Calu3 (cell line): ENCODE data around the gene SEMA6D. TPM values are rescaled to one million over a fixed set of nuclear protein-coding genes. Genes with fewer than 3 reads are reported as not detected.

ENCODE experiments used
- BruUV-seq: library from RNA; stranded (reverse); fragments of 400-500 nt; replicated peaks from 2 replicates; lab custom pipeline; 2021; lab: Mats Ljungman, UMichigan
- CTCF ChIA-PET: fragments of 300-600 bp; sonication (Branson Sonifier 250); formaldehyde crosslinking; loops from one replicate; lab custom pipeline; 2022; ENCODE audit warnings: antibody characterized with exemption; lab: Charles Lee
- DNase-seq: peaks from one replicate; pipeline ENCODE4 v3.0.0; 2022
- H3K27ac Mint-ChIP-seq: one replicate; pipeline ENCODE4 v1.8.0; 2022; ENCODE audit warnings: mixed read lengths; ENCODE audit not compliant: unreplicated experiment
- H3K27me3 Mint-ChIP-seq: one replicate; pipeline ENCODE4 v1.8.0; 2022; ENCODE audit warnings: mixed read lengths; ENCODE audit not compliant: unreplicated experiment
- H3K36me3 Mint-ChIP-seq: one replicate; pipeline ENCODE4 v1.8.0; 2022; ENCODE audit warnings: mild to moderate bottlenecking, moderate library complexity, mixed read lengths; ENCODE audit not compliant: insufficient read depth, unreplicated experiment
- H3K4me1 Mint-ChIP-seq: one replicate; pipeline ENCODE4 v1.8.0; 2022; ENCODE audit warnings: mild to moderate bottlenecking, low read depth, mixed read lengths; ENCODE audit not compliant: unreplicated experiment
- H3K4me3 Mint-ChIP-seq: one replicate; pipeline ENCODE4 v1.8.0; 2022; ENCODE audit warnings: mild to moderate bottlenecking, low read depth, moderate library complexity, mixed read lengths; ENCODE audit not compliant: unreplicated experiment
- H3K9me3 Mint-ChIP-seq: one replicate; pipeline ENCODE4 v1.8.0; 2022; ENCODE audit warnings: low read depth, mixed read lengths; ENCODE audit not compliant: unreplicated experiment
- intact Hi-C: fragments of 100-400 bp; cut with micrococcal nuclease; formaldehyde crosslinking; loops from one replicate; pipeline ENCODE4 v1.10.0; 2022; ENCODE audit not compliant: unreplicated experiment
- total RNA-seq: library from RNA; stranded (reverse); gene quantifications from 2 replicates; pipeline ENCODE4 v1.2.3, GENCODE V29; 2022
- TF ChIP-seq, protein P1 (sequence below): fragments of 200-600 bp; IDR thresholded peaks from one replicate; pipeline ENCODE4 v1.8.0; 2022; ENCODE audit warnings: antibody characterized with exemption; ENCODE audit not compliant: unreplicated experiment

The SEMA6D gene
- total RNA-seq, 1 experiment from 2014 or later, result not detected

GRCh38 chr15:47711655-47712054 lies 5.7 kb upstream of the SEMA6D start:
- BruUV-seq, result no TSS peak
- TF ChIP-seq, protein P1, sequence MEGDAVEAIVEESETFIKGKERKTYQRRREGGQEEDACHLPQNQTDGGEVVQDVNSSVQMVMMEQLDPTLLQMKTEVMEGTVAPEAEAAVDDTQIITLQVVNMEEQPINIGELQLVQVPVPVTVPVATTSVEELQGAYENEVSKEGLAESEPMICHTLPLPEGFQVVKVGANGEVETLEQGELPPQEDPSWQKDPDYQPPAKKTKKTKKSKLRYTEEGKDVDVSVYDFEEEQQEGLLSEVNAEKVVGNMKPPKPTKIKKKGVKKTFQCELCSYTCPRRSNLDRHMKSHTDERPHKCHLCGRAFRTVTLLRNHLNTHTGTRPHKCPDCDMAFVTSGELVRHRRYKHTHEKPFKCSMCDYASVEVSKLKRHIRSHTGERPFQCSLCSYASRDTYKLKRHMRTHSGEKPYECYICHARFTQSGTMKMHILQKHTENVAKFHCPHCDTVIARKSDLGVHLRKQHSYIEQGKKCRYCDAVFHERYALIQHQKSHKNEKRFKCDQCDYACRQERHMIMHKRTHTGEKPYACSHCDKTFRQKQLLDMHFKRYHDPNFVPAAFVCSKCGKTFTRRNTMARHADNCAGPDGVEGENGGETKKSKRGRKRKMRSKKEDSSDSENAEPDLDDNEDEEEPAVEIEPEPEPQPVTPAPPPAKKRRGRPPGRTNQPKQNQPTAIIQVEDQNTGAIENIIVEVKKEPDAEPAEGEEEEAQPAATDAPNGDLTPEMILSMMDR, result no peak
- Mint-ChIP-seq H3K4me3 (no peak overlapping the region), H3K9me3 (peaks cover 5% of the 10 kb centered on the region), H3K36me3 (no peaks in the 10 kb centered on the region), H3K27me3 (no peaks in the 10 kb centered on the region), H3K27ac (no peak overlapping the region), H3K4me1 (no peaks in the 10 kb centered on the region)
- intact Hi-C loops, result loop anchor here (1.0 kb wide), 1 partner anchor 277 kb away; no protein-coding TSS in a partner anchor
- DNase-seq, result no peak
- CTCF ChIA-PET, result interaction anchor here (1.5 kb wide), 1 partner anchor 276 kb away, joined by 7 read pairs; no protein-coding TSS in a partner anchor

DNA sequence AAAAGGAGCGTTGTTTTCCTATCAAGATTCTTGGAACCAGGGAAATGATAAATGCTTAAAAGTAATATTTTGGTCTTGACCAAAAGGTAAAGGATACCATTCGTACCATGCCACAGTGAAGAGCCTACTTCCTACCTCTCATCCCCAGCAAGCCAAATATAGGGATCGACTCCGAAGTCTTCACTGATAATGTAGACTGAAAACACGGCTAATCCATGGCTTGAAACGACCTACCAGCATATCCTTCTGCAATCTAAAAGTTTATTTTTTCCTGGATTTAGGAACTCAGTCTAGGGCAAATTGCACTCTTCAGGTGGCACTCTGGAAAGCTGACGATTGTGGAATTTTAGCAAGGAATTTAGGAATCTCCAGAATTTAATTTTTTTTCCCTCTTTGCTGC lies 1.9 kb upstream of the SEMA6D start:
- CTCF ChIA-PET, result no interaction called here
- Mint-ChIP-seq H3K9me3 (no peaks in the 10 kb centered on the region), H3K36me3 (no peaks in the 10 kb centered on the region), H3K27me3 (no peaks in the 10 kb centered on the region), H3K4me3 (no peak overlapping the region), H3K27ac (no peak overlapping the region), H3K4me1 (no peaks in the 10 kb centered on the region)
- TF ChIP-seq, protein P1, result no peak
- intact Hi-C loops, result no loop called here
- no peak for DNase-seq
- no TSS peak for BruUV-seq

DNA sequence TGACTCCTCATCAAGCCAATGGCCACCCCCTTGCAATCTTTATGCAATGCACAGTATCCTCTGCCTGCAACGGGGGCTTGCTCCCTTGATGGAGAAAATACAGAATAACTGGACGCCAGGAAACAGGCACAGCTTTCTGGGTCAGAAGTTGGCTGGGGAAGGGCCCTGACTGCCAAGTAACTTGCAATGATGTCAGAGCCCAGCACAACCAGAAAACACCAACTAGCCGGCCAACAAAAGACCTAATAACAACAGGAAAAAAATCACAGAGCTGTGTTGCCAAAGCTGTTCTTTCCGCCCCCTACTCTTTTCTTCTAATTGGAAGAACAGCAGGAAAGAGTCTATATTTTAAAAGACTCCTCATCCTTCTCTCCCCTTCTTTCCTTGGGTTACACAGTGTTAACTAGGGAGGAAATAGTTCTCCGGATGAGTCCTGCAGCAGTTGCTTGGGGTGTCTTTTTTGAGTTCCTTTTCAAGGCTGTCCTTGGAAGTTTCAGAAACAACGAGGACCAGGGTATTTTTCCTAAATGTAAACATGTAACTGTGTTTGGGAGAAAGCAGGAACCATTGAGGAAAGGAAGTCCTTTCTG lies 1.4 kb upstream of the SEMA6D start:
- Mint-ChIP-seq H3K27me3 (no peaks in the 10 kb centered on the region), H3K36me3 (no peaks in the 10 kb centered on the region), H3K9me3 (no peaks in the 10 kb centered on the region), H3K4me3 (no peak overlapping the region), H3K27ac (no peak overlapping the region), H3K4me1 (no peaks in the 10 kb centered on the region)
- intact Hi-C loops, result no loop called here
- TF ChIP-seq, protein P1, result no peak
- CTCF ChIA-PET, result no interaction called here
- DNase-seq, result no peak
- no TSS peak for BruUV-seq

DNA sequence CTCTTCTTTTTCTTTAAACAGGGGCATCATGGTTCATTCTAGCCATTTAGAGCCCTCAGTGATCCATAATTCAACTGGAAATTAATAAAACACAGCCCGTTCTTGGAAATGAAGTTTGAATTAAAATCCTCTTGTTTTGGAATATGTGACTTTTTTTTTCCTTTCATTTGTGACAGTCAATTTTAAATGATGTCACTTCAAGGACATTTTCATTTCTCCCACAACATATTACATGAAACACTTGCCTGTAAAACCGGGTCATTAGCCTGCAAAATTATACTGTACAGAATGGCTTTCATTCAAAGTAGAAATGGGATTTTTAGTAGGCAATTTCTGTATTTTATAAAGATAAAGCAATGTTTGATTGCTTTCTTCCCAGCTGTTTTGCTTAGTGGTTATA lies 789 bp upstream of the SEMA6D start:
- TF ChIP-seq, protein P1, result no peak
- DNase-seq, result no peak
- no peak overlapping the region for H3K27ac Mint-ChIP-seq
- no peaks in the 10 kb centered on the region for H3K4me1 Mint-ChIP-seq
- no TSS peak for BruUV-seq
- CTCF ChIA-PET, result no interaction called here
- H3K9me3 Mint-ChIP-seq, result no peaks in the 10 kb centered on the region
- H3K27me3 Mint-ChIP-seq, result no peaks in the 10 kb centered on the region
- intact Hi-C loops, result no loop called here
- H3K4me3 Mint-ChIP-seq, result no peak overlapping the region
- H3K36me3 Mint-ChIP-seq, result no peaks in the 10 kb centered on the region
